Measurements from ENCODE around the gene PSMC1.

Gene PSMC1

DNA sequence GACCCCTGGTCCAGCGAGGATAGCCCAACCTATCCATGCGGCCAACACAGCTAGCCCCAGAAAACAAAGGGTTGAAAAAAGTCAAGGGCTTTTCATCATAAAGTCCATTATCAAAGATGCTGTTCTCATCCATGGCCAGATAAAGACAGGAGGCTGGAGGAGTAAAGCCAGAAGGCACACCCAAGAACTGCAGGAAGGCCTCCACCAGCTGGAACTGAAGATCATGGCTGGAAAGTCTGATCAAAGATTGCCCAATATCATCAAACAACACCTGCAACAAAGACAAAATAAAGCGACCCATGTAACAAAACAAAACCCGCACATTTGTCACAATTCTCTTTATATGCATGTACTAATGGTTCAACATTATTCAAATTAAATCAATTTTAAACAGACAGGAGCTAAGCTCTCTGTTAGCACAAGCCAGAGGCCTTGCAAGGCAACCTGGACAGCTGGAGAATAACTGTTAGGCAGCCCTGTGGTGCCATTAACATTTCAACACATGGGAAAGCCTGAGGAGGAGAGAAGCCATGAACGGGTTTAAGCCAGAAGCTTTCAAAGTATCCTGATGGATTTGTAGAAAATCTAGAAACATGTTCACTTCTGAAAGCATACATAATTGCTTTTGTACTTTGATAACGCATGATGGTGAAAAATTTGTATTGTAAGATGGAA, 34.1 kb downstream of the PSMC1 start:
- H3K36me3 ChIP-seq (ENCODE audit: insufficient read depth, low read length) = peaks cover 66% of the 10 kb centered on the region
- no peaks in the 10 kb centered on the region for H3K4me1 ChIP-seq (ENCODE audit: insufficient read depth, low read length, severe bottlenecking)
- H3K4me3 ChIP-seq (ENCODE audit: low read depth, low read length, poor library complexity, severe bottlenecking) = no peak overlapping the region
- H3K9me2 ChIP-seq (ENCODE audit: low read depth, low read length) = no peaks in the 10 kb centered on the region
- H3K79me2 ChIP-seq (ENCODE audit: insufficient read depth, low read length) = no peaks in the 10 kb centered on the region
- H3K27me3 ChIP-seq (ENCODE audit: insufficient read depth, low read length) = no peaks in the 10 kb centered on the region
- no peaks in the 10 kb centered on the region for H3F3A ChIP-seq (ENCODE audit: insufficient read depth, low read length)
- no peaks in the 10 kb centered on the region for H4K20me1 ChIP-seq (ENCODE audit: insufficient read depth, low read length)
- H3K9me3 ChIP-seq (ENCODE audit: low read length) = no peaks in the 10 kb centered on the region
- no peak overlapping the region for H3K9ac ChIP-seq (ENCODE audit: low read length)
- TF ChIP-seq CTCF (IDR thresholded peaks at IDR 0.05; ENCODE audit: low read length) (no peak), EZH2 (IDR thresholded peaks at IDR 0.05; ENCODE audit: borderline replicate concordance, low read length) (no peak)
- no peak overlapping the region for H2AFZ ChIP-seq (ENCODE audit: low read length)
- no peak overlapping the region for H3K4me2 ChIP-seq (ENCODE audit: low read length)
- no peak overlapping the region for H3K27ac ChIP-seq (ENCODE audit: low read depth, low read length, poor library complexity, severe bottlenecking)

DNA sequence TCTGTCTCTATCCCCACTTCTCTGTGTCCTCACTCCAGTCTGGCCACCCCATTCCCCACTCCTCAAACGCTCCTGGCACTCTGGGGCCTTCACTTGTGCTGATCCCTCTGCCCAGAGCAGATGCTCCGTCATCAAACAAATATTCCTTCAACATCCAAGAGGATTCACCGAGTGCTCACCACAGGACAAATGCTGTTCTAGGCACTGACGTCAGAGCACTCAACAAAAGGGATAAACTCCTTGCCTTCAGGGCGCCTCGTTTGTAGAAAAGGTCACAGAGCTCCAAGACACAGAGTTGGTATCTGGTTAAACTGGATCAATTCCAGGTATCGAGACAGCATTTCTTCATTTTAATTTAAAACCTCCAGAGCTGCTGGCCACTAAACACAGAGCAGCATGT, 35.3 kb downstream of the PSMC1 start:
- Histone ChIP-seq H3K9me2 (ENCODE audit: low read depth, low read length) (no peaks in the 10 kb centered on the region), H3K36me3 (ENCODE audit: insufficient read depth, low read length) (peaks cover 68% of the 10 kb centered on the region), H3K4me1 (ENCODE audit: insufficient read depth, low read length, severe bottlenecking) (no peaks in the 10 kb centered on the region), H3K27ac (ENCODE audit: low read depth, low read length, poor library complexity, severe bottlenecking) (no peak overlapping the region), H2AFZ (ENCODE audit: low read length) (no peak overlapping the region), H3F3A (ENCODE audit: insufficient read depth, low read length) (no peaks in the 10 kb centered on the region), H4K20me1 (ENCODE audit: insufficient read depth, low read length) (no peaks in the 10 kb centered on the region), H3K9me3 (ENCODE audit: low read length) (no peaks in the 10 kb centered on the region), H3K79me2 (ENCODE audit: insufficient read depth, low read length) (no peaks in the 10 kb centered on the region), H3K27me3 (ENCODE audit: insufficient read depth, low read length) (no peaks in the 10 kb centered on the region), H3K4me3 (ENCODE audit: low read depth, low read length, poor library complexity, severe bottlenecking) (no peak overlapping the region), H3K4me2 (ENCODE audit: low read length) (no peak overlapping the region), H3K9ac (ENCODE audit: low read length) (no peak overlapping the region)
- TF ChIP-seq CTCF (IDR thresholded peaks at IDR 0.05; ENCODE audit: low read length) (no peak), EZH2 (IDR thresholded peaks at IDR 0.05; ENCODE audit: borderline replicate concordance, low read length) (no peak)

DNA sequence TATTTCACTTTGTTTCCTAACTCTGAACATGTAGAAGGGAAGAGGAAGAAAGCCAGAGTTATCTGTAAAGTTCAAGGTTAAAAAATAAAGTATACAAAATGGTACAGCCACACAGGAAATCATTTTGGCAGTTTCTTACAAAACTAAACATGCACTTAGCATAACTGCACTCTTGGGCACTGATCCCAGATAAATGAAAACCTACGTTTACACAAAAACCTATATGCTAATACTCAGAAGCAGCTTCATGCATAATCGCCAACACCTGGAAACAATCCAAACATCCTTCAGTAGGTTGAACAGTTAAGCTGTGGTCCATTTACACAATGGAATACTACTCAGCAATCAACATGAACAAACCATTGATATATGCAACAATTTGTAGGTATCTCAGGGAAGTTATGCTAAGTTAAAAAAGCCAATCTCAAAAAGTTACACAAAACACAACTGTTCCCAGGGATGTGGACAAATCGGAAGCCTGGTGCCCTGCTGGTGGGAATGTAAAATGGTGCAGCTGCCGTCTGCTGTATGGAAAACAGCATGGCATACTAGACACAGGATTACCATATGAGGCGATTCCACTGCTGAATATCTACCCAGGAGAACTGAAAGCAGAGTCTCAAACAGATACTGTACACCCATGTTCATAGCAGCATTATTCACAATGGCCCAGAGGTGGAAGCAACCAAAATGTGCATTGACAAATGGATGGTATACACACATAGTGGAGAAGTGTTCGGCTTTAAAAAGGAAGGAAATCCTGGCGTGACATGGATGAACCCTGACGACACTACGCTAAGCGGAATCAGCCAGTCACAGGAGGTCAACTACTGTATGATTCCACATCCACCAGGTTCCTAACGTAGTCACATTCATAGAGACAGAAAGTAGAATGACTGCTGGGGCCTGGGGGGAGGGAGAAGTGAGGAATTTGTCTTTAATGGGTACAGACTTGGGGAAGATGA, 37.7 kb downstream of the PSMC1 start:
- no peak overlapping the region for H3K4me2 ChIP-seq (ENCODE audit: low read length)
- H3F3A ChIP-seq (ENCODE audit: insufficient read depth, low read length) = no peaks in the 10 kb centered on the region
- no peaks in the 10 kb centered on the region for H3K4me1 ChIP-seq (ENCODE audit: insufficient read depth, low read length, severe bottlenecking)
- H3K9me2 ChIP-seq (ENCODE audit: low read depth, low read length) = no peaks in the 10 kb centered on the region
- TF ChIP-seq CTCF (IDR thresholded peaks at IDR 0.05; ENCODE audit: low read length) = no peak
- TF ChIP-seq EZH2 (IDR thresholded peaks at IDR 0.05; ENCODE audit: borderline replicate concordance, low read length) = no peak
- no peaks in the 10 kb centered on the region for H3K27me3 ChIP-seq (ENCODE audit: insufficient read depth, low read length)
- no peak overlapping the region for H3K27ac ChIP-seq (ENCODE audit: low read depth, low read length, poor library complexity, severe bottlenecking)
- peaks cover 72% of the 10 kb centered on the region for H3K36me3 ChIP-seq (ENCODE audit: insufficient read depth, low read length)
- H3K9ac ChIP-seq (ENCODE audit: low read length) = no peak overlapping the region
- H4K20me1 ChIP-seq (ENCODE audit: insufficient read depth, low read length) = no peaks in the 10 kb centered on the region
- no peak overlapping the region for H3K4me3 ChIP-seq (ENCODE audit: low read depth, low read length, poor library complexity, severe bottlenecking)
- H2AFZ ChIP-seq (ENCODE audit: low read length) = no peak overlapping the region
- H3K9me3 ChIP-seq (ENCODE audit: low read length) = no peaks in the 10 kb centered on the region
- H3K79me2 ChIP-seq (ENCODE audit: insufficient read depth, low read length) = no peaks in the 10 kb centered on the region

Measured in OCI-LY1 (cell line).